AG10803 (cell line): Measurements from ENCODE around the gene CRB2.

Experiments used
- DNase-seq: peaks from one replicate; pipeline ENCODE4 v3.0.0; 2010; ENCODE audit warnings: low read depth
- H3K4me3 ChIP-seq: 2 replicates; pipeline ENCODE4 v1.5.1; 2011; ENCODE audit warnings: mild to moderate bottlenecking, low read length, control low read depth
- CTCF ChIP-seq: conservative IDR thresholded peaks from 2 replicates; pipeline ENCODE4 v1.5.1; 2011; ENCODE audit warnings: mild to moderate bottlenecking, low read length, control low read depth, inconsistent platforms

The CRB2 gene

GRCh38 chr9:123412171-123412820, 56.3 kb downstream of the CRB2 start:
- H3K4me3 ChIP-seq = no peak overlapping the region
- no peak for TF ChIP-seq CTCF
- no peak for DNase-seq

DNA sequence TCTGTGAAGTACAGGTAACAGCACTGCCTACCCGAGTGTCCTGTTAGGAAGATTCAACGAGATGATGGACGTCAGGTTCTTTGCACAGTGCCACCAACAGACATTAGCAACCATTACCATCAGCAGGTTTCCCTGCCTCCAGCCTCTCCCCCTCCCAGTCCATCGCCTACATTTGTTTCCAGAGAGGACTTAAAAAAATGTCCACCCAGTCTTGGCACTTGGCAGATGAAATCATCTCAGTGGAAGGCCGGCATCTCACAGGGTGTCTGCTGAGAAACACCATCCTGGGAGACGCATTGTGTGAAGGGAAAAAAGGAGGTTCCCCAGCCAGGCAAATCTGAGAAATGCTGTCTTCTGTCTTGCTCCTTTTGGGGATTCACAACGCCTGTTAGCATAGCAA, 58.2 kb downstream of the CRB2 start:
- no peak for TF ChIP-seq CTCF
- no peak overlapping the region for H3K4me3 ChIP-seq
- no peak for DNase-seq

DNA sequence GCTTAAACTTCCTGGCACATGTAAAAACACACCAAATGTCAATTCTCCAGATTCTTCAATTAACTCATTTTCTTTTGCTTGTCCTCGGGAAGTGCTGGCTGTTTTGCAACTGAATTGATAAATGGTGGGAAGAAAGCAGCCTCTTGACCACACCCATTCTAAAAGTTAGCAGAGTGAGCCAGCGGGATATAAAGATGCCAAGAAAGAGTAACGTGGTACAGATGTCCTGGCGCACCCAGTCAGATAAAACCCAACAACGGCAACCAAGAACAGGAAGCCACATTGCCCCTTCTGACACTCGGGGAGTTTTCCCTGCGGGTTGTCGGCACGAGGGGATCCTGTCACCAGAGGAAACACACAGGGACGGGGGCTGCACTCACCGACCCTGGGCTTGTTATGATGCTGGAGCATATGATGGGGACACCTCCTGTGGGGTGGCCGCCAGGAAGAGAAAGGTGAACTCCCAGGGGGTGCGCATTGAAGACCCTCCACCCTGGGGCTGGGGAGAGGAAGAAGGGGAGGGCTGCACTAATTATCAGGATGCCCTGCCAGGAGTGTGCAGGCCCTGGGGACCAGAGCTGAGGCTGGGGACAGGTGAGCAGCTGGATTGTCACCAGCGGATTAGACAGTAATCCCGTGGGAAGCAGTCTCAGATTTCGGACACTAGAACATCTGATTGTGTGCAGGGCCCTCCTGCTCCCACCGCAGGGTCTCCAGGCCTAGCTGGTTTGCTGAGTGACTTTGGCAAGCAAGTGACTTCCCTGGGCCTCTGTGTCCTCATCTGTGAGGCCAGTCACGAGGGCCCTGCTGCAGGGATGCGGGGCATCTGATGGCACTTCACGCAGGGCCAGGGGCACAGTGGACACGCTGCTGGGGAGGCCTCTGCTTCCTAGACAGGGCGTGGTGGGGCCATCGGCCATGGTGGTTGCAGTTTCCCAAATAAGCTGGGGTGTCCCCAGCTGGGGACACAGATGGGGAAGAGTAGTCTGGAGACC, 59.2 kb downstream of the CRB2 start:
- no peak for TF ChIP-seq CTCF
- no peak overlapping the region for H3K4me3 ChIP-seq
- peak; percentile 73 for DNase-seq

DNA sequence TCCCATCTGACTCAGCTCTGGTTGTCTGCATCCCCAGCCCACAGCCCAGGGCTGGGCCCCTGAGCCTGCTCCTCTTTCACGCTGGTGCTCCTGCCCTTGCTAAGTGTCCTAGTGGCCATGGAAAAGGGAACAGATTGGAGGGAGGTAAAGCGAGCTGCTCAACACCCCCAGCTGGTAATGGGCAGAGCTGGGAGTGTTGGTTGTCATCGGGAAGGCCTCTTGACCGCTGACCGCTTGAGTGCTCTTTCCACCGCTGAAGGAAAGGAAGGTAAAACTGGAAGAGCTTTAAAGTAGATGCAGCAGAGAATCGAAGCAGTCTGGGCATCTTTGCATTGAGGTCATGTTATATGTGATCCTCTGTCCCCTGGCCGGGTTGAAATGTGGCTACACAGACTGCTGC, 60.2 kb downstream of the CRB2 start:
- no peak for DNase-seq
- H3K4me3 ChIP-seq = no peak overlapping the region
- no peak for TF ChIP-seq CTCF

DNA sequence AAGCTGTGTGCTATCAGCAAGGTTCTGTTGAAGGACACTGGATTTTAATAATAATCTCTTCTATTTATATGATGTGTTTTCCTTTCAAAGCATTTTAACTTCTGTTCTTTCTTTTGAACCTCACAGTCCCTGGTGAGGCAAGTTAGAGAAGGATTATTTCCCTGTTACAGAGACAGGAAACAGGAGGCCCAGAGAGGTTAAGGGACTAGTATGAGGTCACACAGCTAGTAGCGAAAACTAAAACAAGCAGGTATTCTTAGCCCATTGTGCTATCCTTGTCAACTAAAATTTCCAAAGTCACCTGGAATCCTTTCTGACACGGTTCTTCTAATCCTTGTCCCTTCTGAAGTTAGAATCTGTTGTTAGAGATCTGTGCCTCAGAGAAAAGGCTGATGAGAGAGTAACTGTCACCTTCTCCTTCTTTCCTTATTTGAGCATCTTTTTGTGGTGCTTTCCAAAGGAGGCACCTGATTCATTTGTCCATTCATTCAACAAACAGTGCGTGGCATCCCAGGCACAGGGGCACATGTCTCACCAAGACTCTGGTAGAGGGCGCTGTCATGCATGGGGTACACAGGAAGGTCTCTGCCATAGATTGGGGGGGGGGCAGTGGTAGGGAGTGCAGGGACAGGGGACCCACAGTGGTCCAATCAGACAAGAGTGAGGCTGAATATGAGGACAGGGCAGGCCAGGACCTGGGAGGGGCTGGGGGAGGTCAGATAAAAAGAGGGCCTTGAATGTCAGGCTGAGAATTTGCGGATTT, 61.5 kb downstream of the CRB2 start:
- no peak for DNase-seq
- no peak for TF ChIP-seq CTCF
- H3K4me3 ChIP-seq = no peak overlapping the region

DNA sequence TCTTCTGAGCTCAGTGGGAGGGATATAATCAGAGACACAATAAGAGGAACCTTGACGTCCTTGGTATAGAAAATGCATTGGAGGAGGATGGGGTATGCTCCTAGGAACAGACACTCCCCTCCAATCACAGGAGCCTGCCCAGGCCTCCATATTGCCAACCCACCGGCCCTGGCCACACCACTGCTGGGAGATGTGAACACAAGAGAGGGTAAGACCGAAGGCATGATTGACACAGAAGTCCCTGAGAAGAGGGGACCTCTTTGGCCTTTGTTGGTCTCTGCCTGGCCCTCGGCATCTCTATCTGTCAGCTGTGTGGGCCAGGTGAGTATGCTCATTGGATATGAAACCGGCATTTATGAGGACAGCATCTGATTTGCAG, 62.0 kb downstream of the CRB2 start:
- no peak for TF ChIP-seq CTCF

More for the DNA sequence above, 62.0 kb downstream of the CRB2 start:
- H3K4me3 ChIP-seq = no peak overlapping the region
- no peak for DNase-seq
